ENCODE data around the gene MED13. TPM values are rescaled to one million over a fixed set of nuclear protein-coding genes. Genes with fewer than 3 reads are reported as not detected.

MED13 gene
- polyA plus RNA-seq, 1 of the 3 experiments (the other 2 are of a cell fraction) = 6.3 TPM

GRCh38 chr17:62105861-62106260 is 40.8 kb upstream of the MED13 start:
- 75% methylated on average over 1 of the region's 1 CpG for WGBS (ENCODE audit: low lambda C conversion rate)

GRCh38 chr17:62105357-62105756 is 40.3 kb upstream of the MED13 start:
- 64% methylated on average over 3 of the region's 3 CpGs for WGBS (ENCODE audit: low lambda C conversion rate)
- Histone ChIP-seq H2AFZ (ENCODE audit: low read depth) (no peak overlapping the region), H3K36me3 (replicated peaks in 1 of 2; ENCODE audit: control insufficient read depth in 1 of 2, insufficient read depth in 2 of 2, low read length in 1 of 2) (no peaks in the 10 kb centered on the region), H3K4me1 (ENCODE audit: control insufficient read depth in 1 of 2, insufficient read depth in 2 of 2, low read depth in 1 of 2, low read length in 1 of 2) (peaks cover 0 to 7% of the 10 kb centered on the region in 2 experiments; a peak in 1 of 4 replicates), H3K27ac (ENCODE audit: low read depth in 2 of 2, low read length in 1 of 2) (no peak overlapping the region), H3F3A (replicated peaks; ENCODE audit: insufficient read depth) (no peaks in the 10 kb centered on the region), H3K4me2 (no peak overlapping the region), H4K20me1 (ENCODE audit: insufficient read depth) (no peaks in the 10 kb centered on the region), H3K27me3 (ENCODE audit: insufficient read depth) (0 out of 2 replicates have a peak, but pooled peaks cover 9% of the 10 kb centered on the region), H3K9me3 (no peaks in the 10 kb centered on the region), H3K9ac (no peak overlapping the region), H3K9me2 (no peaks in the 10 kb centered on the region), H3K79me2 (ENCODE audit: insufficient read depth) (no peaks in the 10 kb centered on the region), H3K4me3 (ENCODE audit: low read depth in 2 of 2, low read length in 1 of 2) (no peak overlapping the region)
- ChIA-PET POLR2A (no interaction called here), CTCF (interaction anchor here (1.4 kb wide), 1 partner anchor 269 kb away, joined by 3 read pairs; no protein-coding TSS in a partner anchor)
- TF ChIP-seq RXRA (IDR thresholded peaks at IDR 0.05; ENCODE audit: borderline replicate concordance, low read depth) = no peak
- no peak for TF ChIP-seq IRF3 (IDR thresholded peaks at IDR 0.05; ENCODE audit: low read depth, low read length)
- TF ChIP-seq MXI1 (IDR thresholded peaks at IDR 0.05; ENCODE audit: low read depth, low read length) = no peak
- TF ChIP-seq FOSL2 (IDR thresholded peaks at IDR 0.05; ENCODE audit: borderline replicate concordance, low read depth) = no peak
- TF ChIP-seq ELF1 (IDR thresholded peaks at IDR 0.05) = no peak
- TF ChIP-seq JUND (IDR thresholded peaks at IDR 0.05) = no peak
- TF ChIP-seq NFIC (IDR thresholded peaks at IDR 0.05; ENCODE audit: borderline replicate concordance) = no peak
- no peak for TF ChIP-seq TEAD4 (IDR thresholded peaks at IDR 0.05; ENCODE audit: borderline replicate concordance, insufficient read depth)
- no peak for TF ChIP-seq SMC3 (IDR thresholded peaks at IDR 0.05; ENCODE audit: low read depth, low read length)
- no peak for TF ChIP-seq POLR2AphosphoS5 (IDR thresholded peaks at IDR 0.05; ENCODE audit: low read depth, low read length)
- no peak for TF ChIP-seq EZH2phosphoT487 (IDR thresholded peaks at IDR 0.05; ENCODE audit: borderline replicate concordance, low read depth)
- no peak for TF ChIP-seq TCF12 (IDR thresholded peaks at IDR 0.05)
- no peak for TF ChIP-seq RCOR1 (IDR thresholded peaks at IDR 0.05; ENCODE audit: low read length)
- no peak for DNase-seq

More at GRCh38 chr17:62105861-62106260, 40.8 kb upstream of the MED13 start:
- Histone ChIP-seq H2AFZ (ENCODE audit: low read depth) (no peak overlapping the region), H3K4me1 (ENCODE audit: control insufficient read depth in 1 of 2, insufficient read depth in 2 of 2, low read depth in 1 of 2, low read length in 1 of 2) (peaks cover 0 to 7% of the 10 kb centered on the region in 2 experiments; a peak in 1 of 4 replicates), H4K20me1 (ENCODE audit: insufficient read depth) (no peaks in the 10 kb centered on the region), H3K79me2 (ENCODE audit: insufficient read depth) (no peaks in the 10 kb centered on the region), H3K4me2 (no peak overlapping the region), H3K9ac (no peak overlapping the region), H3K27me3 (ENCODE audit: insufficient read depth) (0 out of 2 replicates have a peak, but pooled peaks cover 9% of the 10 kb centered on the region), H3F3A (replicated peaks; ENCODE audit: insufficient read depth) (no peaks in the 10 kb centered on the region), H3K4me3 (ENCODE audit: low read depth in 2 of 2, low read length in 1 of 2) (no peak overlapping the region), H3K36me3 (replicated peaks in 1 of 2; ENCODE audit: control insufficient read depth in 1 of 2, insufficient read depth in 2 of 2, low read length in 1 of 2) (no peaks in the 10 kb centered on the region), H3K9me3 (no peaks in the 10 kb centered on the region), H3K27ac (ENCODE audit: low read depth in 2 of 2, low read length in 1 of 2) (no peak overlapping the region), H3K9me2 (no peaks in the 10 kb centered on the region)
- DNase-seq = no peak
- ChIA-PET CTCF (interaction anchor here (1.4 kb wide), 1 partner anchor 269 kb away, joined by 3 read pairs; no protein-coding TSS in a partner anchor), POLR2A (no interaction called here)
- TF ChIP-seq MEF2A (IDR thresholded peaks at IDR 0.05; ENCODE audit: borderline replicate concordance, low read depth) (no peak), RAD21 (IDR thresholded peaks at IDR 0.05; ENCODE audit: low read length) (no peak), IRF3 (IDR thresholded peaks at IDR 0.05; ENCODE audit: low read depth, low read length) (no peak), PBX3 (IDR thresholded peaks at IDR 0.05) (no peak), TCF12 (IDR thresholded peaks at IDR 0.05) (no peak), CHD2 (IDR thresholded peaks at IDR 0.05; ENCODE audit: low read length, partially characterized antibody) (no peak), ZBTB33 (IDR thresholded peaks at IDR 0.05; ENCODE audit: borderline replicate concordance, low read depth) (no peak)

All from SK-N-SH (cell line).